Stimulated activated CD4-positive, alpha-beta T cell treated with anti-CD3 and anti-CD28 coated beads, TNF-alpha, amount 100 ng/mL, for 4 hours (primary cell): Measurements from ENCODE around the gene CDR2L.
"Not testable (repeated sequence)": the region's sequence is repeated elsewhere in the genome, so short reads cannot be mapped to it uniquely, and the experiment has no call there.

Source experiments
- DNase-seq, 3 experiments: peaks; one replicate each; pipeline ENCODE4 v3.0.0-alpha.2; 2020; ENCODE audit warnings: low read depth in 3 of 3

CDR2L gene

GRCh38 chr17:75041656-75042280 lies 54.3 kb downstream of the CDR2L start:
- no peak for DNase-seq

- DNase-seq: not testable (repeated sequence)
Measured at GRCh38 chr17:75043789-75044188, 56.4 kb downstream of the CDR2L start.

- DNase-seq: no peak
Measured at GRCh38 chr17:75044716-75045115, 57.3 kb downstream of the CDR2L start.

- DNase-seq: not testable (repeated sequence)
Measured at GRCh38 chr17:75045946-75046406, 58.5 kb downstream of the CDR2L start.

- peak; percentile 89 to 92 (median 90) for DNase-seq
Measured at GRCh38 chr17:75046407-75047289, 59.2 kb downstream of the CDR2L start, which contains the start of the genes ATP5PD and KCTD2. Gene ATP5PD, minus strand, starts transcription at chr17:75046969. Its CDS starts 4,319 bp downstream, at chr17:75042650. Gene KCTD2, plus strand, starts transcription at chr17:75047225. Its CDS starts 26 bp downstream, at chr17:75047251.

GRCh38 chr17:75047398-75048098 lies 60.1 kb downstream of the CDR2L start:
- peak in 1 of 3 experiments; percentile 26 for DNase-seq

- DNase-seq: no peak
Measured at GRCh38 chr17:75048249-75048878, 60.9 kb downstream of the CDR2L start.

- DNase-seq: no peak
Measured at GRCh38 chr17:75049057-75049456, 61.6 kb downstream of the CDR2L start.

- no peak for DNase-seq
Measured at GRCh38 chr17:75049706-75050105, 62.3 kb downstream of the CDR2L start.

GRCh38 chr17:75051941-75052340 lies 64.5 kb downstream of the CDR2L start:
- no peak for DNase-seq
